GM19438 (cell line): Measurements from ENCODE around the gene RNF8.
"Not testable (repeated sequence)": the region's sequence is repeated elsewhere in the genome, so short reads cannot be mapped to it uniquely, and the experiment has no call there.

Experiments
- ATAC-seq: cut with Tn5 transposase; IDR thresholded peaks from one replicate; pipeline ENCODE4 v1.9.1; 2021; ENCODE audit warnings: low read depth; ENCODE audit not compliant: unreplicated experiment

The RNF8 gene

DNA sequence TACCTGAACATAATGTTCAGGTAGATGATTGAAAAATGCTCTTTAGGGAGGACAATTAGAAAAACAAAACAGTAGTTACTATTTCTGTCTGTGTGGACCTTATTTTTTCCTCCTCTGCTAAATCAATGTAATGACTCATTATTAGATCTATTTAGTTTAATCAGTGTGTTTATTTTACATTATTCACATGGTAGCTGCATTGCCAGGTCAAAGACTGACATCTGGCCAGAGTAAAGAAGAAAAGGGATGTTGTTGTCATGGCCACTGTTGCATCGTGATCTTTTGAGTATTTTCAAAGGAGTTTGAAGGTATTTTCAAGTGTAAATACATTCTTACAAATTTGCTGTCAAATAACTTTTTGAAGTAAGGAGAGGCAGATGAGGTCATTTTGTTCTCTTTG lies 85.1 kb downstream of the RNF8 start:
- ATAC-seq = no peak

DNA sequence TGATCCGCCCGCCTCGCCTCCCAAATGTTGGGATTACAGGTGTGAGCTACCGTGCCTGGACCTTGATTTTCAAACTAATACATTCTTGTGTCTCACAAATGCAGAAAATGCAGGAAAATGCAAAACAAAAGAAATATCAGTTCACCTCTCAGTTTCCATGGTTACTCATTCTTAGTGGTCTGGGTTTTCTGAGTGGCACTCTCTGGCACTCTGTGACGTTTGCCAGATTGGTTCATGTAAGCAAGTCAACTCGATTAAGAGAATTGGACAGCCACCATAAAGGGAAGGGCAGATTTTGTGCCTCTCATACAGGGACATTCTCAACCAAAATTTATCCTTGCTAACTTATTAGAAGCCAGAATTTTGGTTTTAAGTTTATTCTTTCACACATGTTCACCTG lies 87.9 kb downstream of the RNF8 start:
- ATAC-seq = no peak

DNA sequence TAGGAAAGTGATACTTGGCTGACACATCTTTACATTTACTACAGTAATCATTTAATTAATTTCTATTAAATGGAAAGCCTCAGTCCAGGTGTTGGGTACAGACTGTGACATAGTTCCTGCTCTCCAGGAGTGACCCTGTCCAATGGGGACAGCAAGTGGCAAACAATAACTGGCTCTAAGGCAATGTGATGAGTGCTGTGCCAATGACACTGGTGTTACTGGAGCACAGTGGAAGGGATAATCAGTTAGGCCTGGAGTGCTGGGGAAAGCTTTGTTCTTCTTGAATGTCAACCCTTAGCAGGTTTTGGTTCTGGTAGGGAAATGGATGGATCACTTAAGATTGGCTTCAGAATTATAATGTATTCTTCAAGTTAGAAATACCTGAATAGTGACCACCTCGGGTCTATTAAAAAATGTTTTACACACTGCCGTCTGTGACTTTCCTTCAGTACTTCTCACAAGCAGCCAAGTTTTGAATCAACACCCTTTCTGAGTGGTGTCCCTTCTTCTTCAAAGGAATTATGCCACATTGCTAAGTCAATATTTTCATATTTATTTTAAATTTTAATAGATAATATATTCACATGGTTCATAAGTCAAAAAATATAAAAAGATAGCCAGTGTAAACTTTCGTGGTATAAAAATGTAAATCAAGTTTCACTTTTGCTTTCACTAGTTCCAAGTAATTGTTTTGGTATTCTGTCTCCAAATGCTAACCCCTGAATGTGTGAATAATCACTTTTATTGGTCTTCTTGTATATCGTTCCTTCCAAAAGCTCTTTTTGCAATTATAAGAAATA lies 88.8 kb downstream of the RNF8 start:
- ATAC-seq = no peak

DNA sequence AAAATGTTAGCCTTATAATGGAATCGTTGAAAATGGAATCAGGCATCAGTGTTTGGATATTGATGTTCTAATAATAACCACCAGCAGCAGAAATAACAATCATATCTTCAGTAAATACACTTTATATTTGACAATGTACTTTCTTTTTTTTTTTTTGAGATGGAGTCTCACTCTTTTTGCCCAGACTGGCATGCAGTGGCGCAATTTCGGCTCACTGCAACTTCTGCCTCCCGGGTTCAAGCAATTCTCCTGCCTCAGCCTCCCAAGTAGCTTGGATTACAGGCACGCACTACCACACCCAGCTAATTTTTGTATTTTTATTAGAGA lies 89.4 kb downstream of the RNF8 start:
- ATAC-seq = not testable (repeated sequence)
